ENCODE measurements around the gene HES5. TPM values are rescaled to one million over a fixed set of nuclear protein-coding genes. Genes with fewer than 3 reads are reported as not detected.

Gene HES5
- total and polyA plus RNA-seq, 2 of the 13 experiments (the other 11 are each of a cell fraction or from before 2014, with no cell fraction given) = not detected

- TF ChIP-seq ZFP90 (CRISPR knock-in tag; IDR thresholded peaks at IDR 0.05; ENCODE audit: borderline replicate concordance) (peak; percentile 64; the same call in 1 of the 2 replicates), ZSCAN30 (CRISPR knock-in tag; IDR thresholded peaks at IDR 0.05) (no peak), THAP11 (CRISPR knock-in tag; IDR thresholded peaks at IDR 0.05) (peak; percentile 9; the same call in 1 of the 2 replicates), ZNF570 (CRISPR knock-in tag; IDR thresholded peaks at IDR 0.05; ENCODE audit: borderline replicate concordance) (no peak), NR2F2 (IDR thresholded peaks at IDR 0.05; ENCODE audit: borderline replicate concordance, low read depth) (no peak), CREM (IDR thresholded peaks at IDR 0.05) (0 out of 2 replicates have a peak, but pooled peaks have one; percentile 9), CREM (CRISPR knock-in tag; IDR thresholded peaks at IDR 0.05) (no peak), BCL6 (CRISPR knock-in tag; IDR thresholded peaks at IDR 0.05) (0 out of 2 replicates have a peak, but pooled peaks have one; percentile 10), HNRNPL (IDR thresholded peaks at IDR 0.05; ENCODE audit: low read depth, low read length) (peak; percentile 71; the same call in 1 of the 2 replicates), PITX1 (CRISPR knock-in tag; IDR thresholded peaks at IDR 0.05) (peak; percentile 56; the same call in 1 of the 2 replicates), ZBTB7A (CRISPR knock-in tag; IDR thresholded peaks at IDR 0.05) (peak; percentile 81; the same call in 1 of the 2 replicates), ZNF232 (CRISPR knock-in tag; IDR thresholded peaks at IDR 0.05; ENCODE audit: borderline replicate concordance) (no peak), ZNF614 (CRISPR knock-in tag; IDR thresholded peaks at IDR 0.05; ENCODE audit: borderline replicate concordance) (0 out of 2 replicates have a peak, but pooled peaks have one; percentile 23), ZFX (CRISPR knock-in tag; IDR thresholded peaks at IDR 0.05; ENCODE audit: low read depth) (no peak; the same call in 1 of the 2 replicates), JUND (CRISPR knock-in tag; IDR thresholded peaks at IDR 0.05) (peak; percentile 48), CCDC6 (CRISPR knock-in tag; IDR thresholded peaks at IDR 0.05) (no peak; the same call in 1 of the 2 replicates), YEATS4 (CRISPR knock-in tag; IDR thresholded peaks at IDR 0.05; ENCODE audit: borderline replicate concordance) (peak; percentile 50; the same call in 1 of the 2 replicates), CSRNP1 (CRISPR knock-in tag; IDR thresholded peaks at IDR 0.05) (peak; percentile 16; the same call in 1 of the 2 replicates)
- TF ChIP-seq, protein P1, sequence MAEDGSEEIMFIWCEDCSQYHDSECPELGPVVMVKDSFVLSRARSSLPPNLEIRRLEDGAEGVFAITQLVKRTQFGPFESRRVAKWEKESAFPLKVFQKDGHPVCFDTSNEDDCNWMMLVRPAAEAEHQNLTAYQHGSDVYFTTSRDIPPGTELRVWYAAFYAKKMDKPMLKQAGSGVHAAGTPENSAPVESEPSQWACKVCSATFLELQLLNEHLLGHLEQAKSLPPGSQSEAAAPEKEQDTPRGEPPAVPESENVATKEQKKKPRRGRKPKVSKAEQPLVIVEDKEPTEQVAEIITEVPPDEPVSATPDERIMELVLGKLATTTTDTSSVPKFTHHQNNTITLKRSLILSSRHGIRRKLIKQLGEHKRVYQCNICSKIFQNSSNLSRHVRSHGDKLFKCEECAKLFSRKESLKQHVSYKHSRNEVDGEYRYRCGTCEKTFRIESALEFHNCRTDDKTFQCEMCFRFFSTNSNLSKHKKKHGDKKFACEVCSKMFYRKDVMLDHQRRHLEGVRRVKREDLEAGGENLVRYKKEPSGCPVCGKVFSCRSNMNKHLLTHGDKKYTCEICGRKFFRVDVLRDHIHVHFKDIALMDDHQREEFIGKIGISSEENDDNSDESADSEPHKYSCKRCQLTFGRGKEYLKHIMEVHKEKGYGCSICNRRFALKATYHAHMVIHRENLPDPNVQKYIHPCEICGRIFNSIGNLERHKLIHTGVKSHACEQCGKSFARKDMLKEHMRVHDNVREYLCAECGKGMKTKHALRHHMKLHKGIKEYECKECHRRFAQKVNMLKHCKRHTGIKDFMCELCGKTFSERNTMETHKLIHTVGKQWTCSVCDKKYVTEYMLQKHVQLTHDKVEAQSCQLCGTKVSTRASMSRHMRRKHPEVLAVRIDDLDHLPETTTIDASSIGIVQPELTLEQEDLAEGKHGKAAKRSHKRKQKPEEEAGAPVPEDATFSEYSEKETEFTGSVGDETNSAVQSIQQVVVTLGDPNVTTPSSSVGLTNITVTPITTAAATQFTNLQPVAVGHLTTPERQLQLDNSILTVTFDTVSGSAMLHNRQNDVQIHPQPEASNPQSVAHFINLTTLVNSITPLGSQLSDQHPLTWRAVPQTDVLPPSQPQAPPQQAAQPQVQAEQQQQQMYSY (CRISPR knock-in tag; IDR thresholded peaks at IDR 0.05) = 0 out of 2 replicates have a peak, but pooled peaks have one; percentile 14
Observed at GRCh38 chr1:2555634-2556276, 25.7 kb upstream of the HES5 start (continued).

All from HepG2 (cell line).